ENCODE measurements around the gene CRYL1.

- TF ChIP-seq CTCF (IDR thresholded peaks at IDR 0.05; ENCODE audit: low read depth, low read length, poor library complexity, severe bottlenecking) (no peak), EZH2phosphoT487 (IDR thresholded peaks at IDR 0.05; ENCODE audit: borderline replicate concordance, low read length) (no peak)
Observed at GRCh38 chr13:20553311-20553710, 27.7 kb upstream of the CRYL1 start.
